Measurements from ENCODE around the gene PIEZO2.
"Not testable (repeated sequence)": the region's sequence is repeated elsewhere in the genome, so short reads cannot be mapped to it uniquely, and the experiment has no call there.

Gene PIEZO2

GRCh38 chr18:11137400-11137799 is 12.0 kb downstream of the PIEZO2 start:
- Mint-ChIP-seq H3K27ac (no peak overlapping the region), H3K27me3 (ENCODE audit: low read depth, poor library complexity) (no peaks in the 10 kb centered on the region), H3K4me1 (peaks cover 14% of the 10 kb centered on the region), H3K4me3 (no peak overlapping the region), H3K36me3 (ENCODE audit: low read depth) (no peaks in the 10 kb centered on the region), H3K9me3 (no peaks in the 10 kb centered on the region)
- TF ChIP-seq CTCF (IDR thresholded peaks at IDR 0.05): no peak
- no peak for DNase-seq

GRCh38 chr18:11136241-11136640 is 13.1 kb downstream of the PIEZO2 start:
- Mint-ChIP-seq H3K4me3 (no peak overlapping the region), H3K9me3 (peaks cover 4% of the 10 kb centered on the region), H3K27me3 (ENCODE audit: low read depth, poor library complexity) (no peaks in the 10 kb centered on the region), H3K4me1 (peaks cover 14% of the 10 kb centered on the region), H3K27ac (peak overlapping the region; percentile 75), H3K36me3 (ENCODE audit: low read depth) (no peaks in the 10 kb centered on the region)
- no peak for TF ChIP-seq CTCF (IDR thresholded peaks at IDR 0.05)
- no peak for DNase-seq

- H3K36me3 Mint-ChIP-seq (ENCODE audit: low read depth): no peaks in the 10 kb centered on the region
- H3K9me3 Mint-ChIP-seq: peaks cover 8% of the 10 kb centered on the region
- H3K4me1 Mint-ChIP-seq: peaks cover 14% of the 10 kb centered on the region
- no peak overlapping the region for H3K4me3 Mint-ChIP-seq
- no peaks in the 10 kb centered on the region for H3K27me3 Mint-ChIP-seq (ENCODE audit: low read depth, poor library complexity)
- TF ChIP-seq CTCF (IDR thresholded peaks at IDR 0.05): no peak
- H3K27ac Mint-ChIP-seq: no peak overlapping the region
- no peak for DNase-seq
Observed at GRCh38 chr18:11134940-11135339, 14.4 kb downstream of the PIEZO2 start.

- not testable (repeated sequence) for H3K4me1 Mint-ChIP-seq; H3K4me3 Mint-ChIP-seq; H3K36me3 Mint-ChIP-seq (ENCODE audit: low read depth); H3K27me3 Mint-ChIP-seq (ENCODE audit: low read depth, poor library complexity); DNase-seq; H3K27ac Mint-ChIP-seq
- peaks cover 29% of the 10 kb centered on the region for H3K9me3 Mint-ChIP-seq
Observed at GRCh38 chr18:11129059-11129458, 20.3 kb downstream of the PIEZO2 start.

GRCh38 chr18:11125492-11126315 is 23.7 kb downstream of the PIEZO2 start:
- no peak for TF ChIP-seq CTCF (IDR thresholded peaks at IDR 0.05)
- H3K36me3 Mint-ChIP-seq (ENCODE audit: low read depth): peaks cover 6% of the 10 kb centered on the region
- H3K4me1 Mint-ChIP-seq: no peaks in the 10 kb centered on the region
- H3K4me3 Mint-ChIP-seq: no peak overlapping the region
- peaks cover 3% of the 10 kb centered on the region for H3K27me3 Mint-ChIP-seq (ENCODE audit: low read depth, poor library complexity)
- no peak for DNase-seq
- peaks cover 25% of the 10 kb centered on the region for H3K9me3 Mint-ChIP-seq
- H3K27ac Mint-ChIP-seq: no peak overlapping the region

GRCh38 chr18:11124054-11124453 is 25.3 kb downstream of the PIEZO2 start:
- no peak for DNase-seq
- Mint-ChIP-seq H3K27me3 (ENCODE audit: low read depth, poor library complexity) (peaks cover 3% of the 10 kb centered on the region), H3K4me1 (no peaks in the 10 kb centered on the region), H3K27ac (no peak overlapping the region), H3K36me3 (ENCODE audit: low read depth) (peaks cover 6% of the 10 kb centered on the region), H3K9me3 (peaks cover 13% of the 10 kb centered on the region), H3K4me3 (no peak overlapping the region)
- TF ChIP-seq CTCF (IDR thresholded peaks at IDR 0.05): no peak

Measured in nephron progenitor cell (in vitro differentiated cells).